Hematopoietic multipotent progenitor cell treated with erythropoietin and hydrocortisone succinate and interleukin-3 and kit ligand, for 4 days (in vitro differentiated cells): Measurements from ENCODE around the gene AIF1L.
"Not testable (repeated sequence)": the region's sequence is repeated elsewhere in the genome, so short reads cannot be mapped to it uniquely, and the experiment has no call there.

Experiments used
- DNase-seq: peaks from one replicate; pipeline ENCODE4 v3.0.0-alpha.2; 2015

AIF1L gene

DNA sequence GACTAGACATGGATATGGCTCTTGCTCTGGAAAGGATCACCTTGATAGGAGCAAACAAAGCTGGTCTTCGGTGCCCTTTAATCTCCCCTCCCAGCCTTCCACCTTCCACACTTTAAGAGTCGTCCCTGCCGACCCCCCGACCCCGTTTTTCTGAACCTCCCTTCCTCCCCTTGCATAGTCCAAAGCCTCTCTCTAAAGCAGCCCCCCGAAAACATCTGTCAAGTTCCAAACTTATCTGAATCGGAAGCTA lies 28.6 kb downstream of the AIF1L start:
- no peak for DNase-seq

DNA sequence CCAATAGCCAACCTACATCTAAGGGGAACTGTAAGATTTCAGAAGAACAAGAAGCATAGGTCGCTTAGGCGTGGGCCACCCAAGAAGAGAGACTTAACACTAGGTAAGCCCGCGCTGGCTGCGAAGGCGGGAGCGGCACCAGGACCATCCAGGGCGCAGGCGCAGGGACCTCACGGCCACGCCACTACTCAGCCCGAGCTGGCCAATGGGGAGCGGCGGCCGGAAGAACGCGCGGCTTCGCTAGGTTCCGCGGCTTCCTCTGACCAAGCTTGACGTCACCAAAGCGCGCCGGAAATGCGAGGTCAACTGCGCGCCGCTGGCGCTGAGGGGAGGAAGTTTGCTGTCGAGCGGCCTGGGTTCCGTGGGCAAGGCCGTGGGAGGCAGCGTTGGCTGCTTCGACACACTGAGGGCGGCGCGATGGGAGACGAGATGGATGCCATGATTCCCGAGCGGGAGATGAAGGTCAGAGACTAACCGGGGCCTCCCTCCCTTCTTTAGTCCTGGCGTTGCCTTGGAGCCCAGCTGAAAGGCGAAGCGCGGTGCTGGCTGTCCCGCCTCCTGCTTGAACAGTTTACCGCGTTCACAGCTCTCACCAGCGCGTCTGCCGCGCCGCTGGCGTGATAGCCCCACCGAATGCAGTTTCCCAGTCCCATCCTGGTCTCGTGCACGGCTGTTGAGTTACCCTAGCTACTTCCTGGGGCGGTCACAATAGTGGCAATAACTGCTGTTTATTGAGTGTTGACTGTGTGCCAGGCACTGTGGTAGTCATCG lies 29.1 kb downstream of the AIF1L start, which contains the start of gene NUP214:
TSS of gene NUP214 (plus strand) at position 299 of the 771 bp plus-strand sequence. CDS start at position 418, 119 bp downstream.
- peak; percentile 99 for DNase-seq

DNA sequence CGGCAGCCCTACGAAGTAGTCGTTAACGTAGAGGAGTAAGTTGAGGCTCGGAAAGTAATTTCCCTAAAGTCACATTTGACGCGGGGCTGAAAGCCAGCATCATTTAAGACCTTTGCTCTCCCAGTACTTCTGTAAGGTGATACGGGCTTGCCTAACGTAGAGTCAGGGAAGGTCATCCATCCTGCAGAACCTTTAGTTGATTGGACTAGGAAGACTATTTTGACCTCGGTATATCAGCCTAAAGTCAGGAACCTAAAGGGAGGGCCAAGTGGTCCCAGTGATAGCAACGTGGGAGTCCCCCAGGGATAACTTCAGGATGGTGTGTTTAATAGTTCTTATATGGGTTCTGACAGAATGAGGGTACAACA lies 29.7 kb downstream of the AIF1L start:
- DNase-seq: no peak

DNA sequence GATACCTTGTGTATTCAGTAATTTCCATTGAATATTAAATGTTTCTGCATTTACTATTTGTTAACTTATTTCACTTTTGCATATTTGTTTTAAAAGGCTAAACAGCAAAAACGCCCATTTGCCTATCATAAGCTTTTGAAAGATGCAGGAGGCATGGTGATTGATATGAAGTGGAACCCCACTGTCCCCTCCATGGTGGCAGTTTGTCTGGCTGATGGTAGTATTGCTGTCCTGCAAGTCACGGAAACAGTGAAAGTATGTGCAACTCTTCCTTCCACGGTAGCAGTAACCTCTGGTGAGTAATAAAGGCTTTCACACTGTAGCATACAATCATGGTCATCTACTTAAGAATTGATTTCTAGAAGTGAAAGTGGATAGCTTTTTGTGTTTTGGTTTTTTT lies 32.9 kb downstream of the AIF1L start:
- no peak for DNase-seq

DNA sequence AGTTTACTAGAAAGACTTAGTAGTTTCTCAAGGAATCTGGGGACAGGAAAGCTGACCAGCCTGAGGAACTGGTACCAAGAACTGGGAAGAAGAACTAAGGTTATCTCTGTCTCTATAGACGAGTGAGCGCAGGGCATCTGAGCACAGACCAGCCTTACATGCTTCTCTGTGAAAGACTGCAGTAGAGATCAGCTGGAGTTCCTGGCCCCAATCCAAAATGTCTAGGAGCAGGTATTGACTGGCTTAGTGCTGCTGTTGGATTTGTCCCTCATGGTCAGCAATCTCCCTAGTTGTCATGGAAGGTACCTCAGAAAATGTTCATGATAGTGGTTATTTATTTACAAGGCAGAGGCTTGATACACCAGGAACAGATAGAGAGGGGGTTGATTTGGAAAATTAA lies 42.3 kb downstream of the AIF1L start:
- DNase-seq: no peak

DNA sequence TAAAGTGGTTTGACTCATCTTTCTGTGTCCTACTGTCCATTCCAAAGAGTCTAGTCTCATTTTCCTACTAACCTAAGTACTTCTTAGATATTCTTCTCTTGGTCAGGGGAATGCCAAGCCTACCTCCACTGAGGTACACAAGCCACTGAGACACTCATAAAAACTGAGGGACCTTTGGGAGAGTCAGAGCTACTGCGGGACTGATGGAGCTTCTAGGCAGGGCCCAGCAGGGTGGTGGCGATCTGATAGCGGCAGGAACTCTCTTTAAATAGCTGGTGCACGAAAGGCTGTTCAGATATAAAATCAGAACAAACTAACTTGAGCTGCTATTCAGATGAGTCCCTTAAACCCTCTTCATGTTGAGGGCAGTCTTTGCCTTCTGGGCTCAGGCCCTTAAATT lies 43.8 kb downstream of the AIF1L start:
- no peak for DNase-seq

DNA sequence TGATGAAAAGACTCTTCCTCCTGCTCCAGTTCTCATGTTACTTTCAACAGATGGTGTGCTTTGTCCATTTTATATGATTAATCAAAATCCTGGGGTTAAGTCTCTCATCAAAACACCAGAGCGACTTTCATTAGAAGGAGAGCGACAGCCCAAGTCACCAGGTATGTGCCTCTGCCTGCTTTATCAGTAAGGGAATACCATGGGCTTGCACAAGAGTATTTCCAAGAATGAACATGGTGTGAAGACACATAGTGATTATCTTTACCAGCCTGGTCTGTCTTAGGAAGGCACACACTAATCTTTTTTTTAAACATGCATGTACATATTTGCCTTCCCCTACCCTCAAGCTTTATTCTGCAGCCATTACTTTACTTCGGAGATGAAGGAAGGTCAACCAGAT lies 44.2 kb downstream of the AIF1L start:
- DNase-seq: no peak

DNA sequence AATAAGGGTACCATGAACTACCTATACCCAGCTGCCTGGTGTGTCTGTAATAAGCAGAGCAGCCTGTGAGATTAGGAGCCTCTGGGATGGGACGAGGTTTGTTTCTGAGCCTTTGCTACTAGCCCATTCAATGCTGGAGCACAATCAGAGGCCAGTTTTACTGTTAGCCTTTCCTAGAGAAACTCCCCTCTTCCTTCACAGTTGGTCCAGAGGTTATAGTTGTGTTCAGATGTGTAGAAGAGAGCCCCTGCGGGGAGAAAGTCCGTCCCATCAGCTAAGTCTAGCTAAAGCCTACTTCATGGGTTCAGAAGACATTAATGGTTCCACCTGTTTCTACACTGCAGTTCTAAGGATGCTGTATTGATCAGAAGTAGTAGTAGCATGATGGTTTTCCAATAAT lies 45.8 kb downstream of the AIF1L start:
- no peak for DNase-seq

DNA sequence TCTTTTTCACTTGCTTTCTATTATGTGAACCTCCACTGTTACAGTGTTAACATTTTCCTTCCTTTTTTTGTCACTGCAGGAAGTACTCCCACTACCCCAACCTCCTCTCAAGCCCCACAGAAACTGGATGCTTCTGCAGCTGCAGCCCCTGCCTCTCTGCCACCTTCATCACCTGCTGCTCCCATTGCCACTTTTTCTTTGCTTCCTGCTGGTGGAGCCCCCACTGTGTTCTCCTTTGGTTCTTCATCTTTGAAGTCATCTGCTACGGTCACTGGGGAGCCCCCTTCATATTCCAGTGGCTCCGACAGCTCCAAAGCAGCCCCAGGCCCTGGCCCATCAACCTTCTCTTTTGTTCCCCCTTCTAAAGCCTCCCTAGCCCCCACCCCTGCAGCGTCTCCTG lies 47.9 kb downstream of the AIF1L start:
- no peak for DNase-seq

DNA sequence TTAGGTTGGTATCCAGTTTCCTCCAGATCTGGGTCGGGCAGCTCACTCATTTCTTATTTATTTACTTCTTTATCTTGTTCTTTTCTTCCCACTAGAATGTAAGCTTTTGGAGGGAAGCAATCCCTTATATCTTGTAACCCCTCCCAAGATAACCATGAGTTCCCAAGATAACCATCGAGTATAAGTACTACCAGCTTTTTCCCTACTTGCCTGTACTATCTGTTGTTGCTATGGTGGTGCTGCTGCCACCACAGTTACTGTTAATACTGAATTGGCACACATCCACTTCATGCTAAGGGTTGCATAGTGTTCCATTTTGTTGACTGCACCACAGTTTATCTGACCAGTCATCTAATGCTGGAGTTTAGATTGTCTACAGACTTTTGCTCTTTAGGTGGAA lies 48.9 kb downstream of the AIF1L start:
- DNase-seq: no peak

DNA sequence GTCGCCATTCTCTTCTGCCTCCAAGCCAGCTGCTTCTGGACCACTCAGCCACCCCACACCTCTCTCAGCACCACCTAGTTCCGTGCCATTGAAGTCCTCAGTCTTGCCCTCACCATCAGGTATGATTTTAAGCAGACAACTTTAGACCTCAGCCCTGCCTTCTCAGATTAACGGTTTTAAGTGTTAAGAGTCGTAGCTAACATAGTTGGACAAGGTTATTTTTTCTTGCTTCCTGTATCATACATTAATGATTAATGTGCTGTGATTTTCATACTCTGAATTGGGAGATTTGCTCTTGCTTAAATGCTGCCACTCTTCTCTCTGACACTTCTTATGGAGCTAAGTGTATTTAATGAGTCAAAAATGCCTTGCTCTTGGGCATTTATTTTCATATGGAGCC lies 49.9 kb downstream of the AIF1L start:
- DNase-seq: no peak

DNA sequence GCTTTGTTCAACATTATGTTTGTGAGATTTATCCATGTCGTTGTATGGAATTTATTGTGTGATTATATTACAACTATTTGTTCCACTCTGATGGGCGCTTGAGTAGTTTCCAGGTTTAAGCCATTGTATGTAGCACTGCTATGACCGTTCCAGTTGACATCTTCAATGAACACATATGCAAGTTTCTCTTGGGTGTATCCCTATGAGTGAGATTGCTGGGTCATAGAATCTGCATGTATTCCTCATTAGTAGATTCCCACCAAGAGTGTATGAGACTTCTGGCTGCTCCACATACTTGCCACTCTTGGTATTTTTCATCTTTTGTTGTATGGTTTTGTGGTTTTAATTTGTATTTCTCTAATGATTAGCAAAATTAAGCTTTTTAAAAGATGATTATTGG lies 51.9 kb downstream of the AIF1L start:
- DNase-seq: no peak

DNA sequence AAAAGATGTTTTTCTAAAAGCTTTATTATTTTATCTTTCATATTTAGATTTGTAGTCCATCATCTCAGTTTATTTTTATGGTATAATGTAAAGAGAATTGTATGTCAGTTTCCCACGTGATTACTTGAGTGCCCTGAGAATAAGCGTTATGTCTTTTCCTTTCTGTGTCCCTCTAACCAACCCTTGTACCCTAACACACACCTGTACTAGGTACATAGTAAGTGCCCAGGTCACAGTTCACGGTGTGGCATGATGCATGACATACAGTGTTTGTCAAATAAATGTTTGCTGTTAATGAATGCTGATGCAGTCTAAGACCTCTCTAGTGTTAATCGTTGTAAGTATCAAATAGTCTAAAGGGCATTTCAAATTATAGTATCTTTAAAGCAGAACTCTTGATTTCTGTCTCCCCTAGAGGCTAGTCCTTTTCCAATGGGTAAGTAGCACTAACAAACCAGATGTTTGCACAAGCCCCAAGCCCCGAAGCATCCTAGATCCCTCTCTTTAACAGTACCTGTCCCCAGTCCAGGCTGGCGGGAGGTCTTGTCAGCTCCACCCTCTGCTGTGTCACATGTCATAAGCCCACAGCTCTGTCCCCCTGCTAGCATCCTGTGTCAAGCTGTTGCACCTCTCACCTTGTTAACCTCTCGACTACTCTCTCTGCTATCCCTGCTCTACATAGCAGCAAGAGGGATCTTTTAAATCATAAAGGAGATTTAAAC lies 52.8 kb downstream of the AIF1L start:
- no peak for DNase-seq

DNA sequence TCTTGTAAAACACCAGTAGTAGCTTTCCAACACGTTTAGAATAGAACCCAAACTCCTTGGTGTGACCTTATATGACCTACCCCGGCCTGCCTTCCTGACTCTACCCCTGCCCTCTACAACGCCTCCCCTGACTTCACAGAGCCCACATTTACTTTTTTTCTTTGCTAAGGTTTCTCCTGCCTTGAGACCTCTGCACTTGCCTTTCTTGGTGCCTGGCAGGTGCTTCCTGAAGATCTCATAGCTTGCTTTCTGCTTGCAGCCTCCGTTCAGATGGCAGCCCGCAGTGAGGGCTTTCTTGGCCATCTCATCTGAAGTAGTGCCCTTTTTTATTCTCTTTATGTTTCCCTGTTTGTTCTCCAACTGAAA lies 53.3 kb downstream of the AIF1L start:
- peak; percentile 10 for DNase-seq

DNA sequence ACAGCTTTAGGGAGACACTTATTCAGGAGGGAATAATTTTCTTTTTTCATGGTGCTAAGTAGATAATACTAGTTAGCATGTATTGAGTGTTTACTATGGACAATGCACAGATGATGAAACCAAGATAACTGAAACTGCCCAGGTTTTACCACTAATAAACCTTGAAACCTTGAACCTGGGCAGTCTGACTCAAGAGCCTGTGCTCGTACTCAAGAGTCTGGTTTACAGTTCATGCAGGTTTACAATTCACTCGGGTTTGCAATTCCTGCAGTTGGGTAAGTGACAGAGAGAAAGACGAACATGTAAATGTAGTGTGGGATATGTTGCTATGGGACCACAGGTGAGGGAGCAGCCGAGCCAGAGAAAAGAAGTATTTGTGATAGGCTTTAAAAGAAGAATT lies 57.3 kb downstream of the AIF1L start:
- DNase-seq: no peak

DNA sequence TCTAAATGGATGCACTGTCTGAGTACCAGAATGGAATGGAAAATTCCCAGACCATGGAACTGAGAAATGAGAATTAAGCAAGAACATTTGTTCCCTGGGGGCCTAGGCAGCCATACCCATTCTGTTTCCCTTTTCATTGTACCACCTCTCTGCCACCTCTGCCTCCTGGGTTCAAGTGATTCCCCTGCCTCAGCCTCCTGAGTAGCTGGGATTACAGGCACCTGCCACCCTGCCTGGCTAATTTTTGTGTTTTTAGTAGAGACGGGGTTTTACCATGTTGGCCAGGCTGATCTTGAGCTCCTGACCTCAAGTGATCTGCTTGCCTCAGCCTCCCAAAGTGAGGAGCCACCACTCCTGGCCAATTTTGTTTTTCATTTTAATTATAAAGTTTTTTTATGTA lies 62.3 kb downstream of the AIF1L start:
- DNase-seq: not testable (repeated sequence)

DNA sequence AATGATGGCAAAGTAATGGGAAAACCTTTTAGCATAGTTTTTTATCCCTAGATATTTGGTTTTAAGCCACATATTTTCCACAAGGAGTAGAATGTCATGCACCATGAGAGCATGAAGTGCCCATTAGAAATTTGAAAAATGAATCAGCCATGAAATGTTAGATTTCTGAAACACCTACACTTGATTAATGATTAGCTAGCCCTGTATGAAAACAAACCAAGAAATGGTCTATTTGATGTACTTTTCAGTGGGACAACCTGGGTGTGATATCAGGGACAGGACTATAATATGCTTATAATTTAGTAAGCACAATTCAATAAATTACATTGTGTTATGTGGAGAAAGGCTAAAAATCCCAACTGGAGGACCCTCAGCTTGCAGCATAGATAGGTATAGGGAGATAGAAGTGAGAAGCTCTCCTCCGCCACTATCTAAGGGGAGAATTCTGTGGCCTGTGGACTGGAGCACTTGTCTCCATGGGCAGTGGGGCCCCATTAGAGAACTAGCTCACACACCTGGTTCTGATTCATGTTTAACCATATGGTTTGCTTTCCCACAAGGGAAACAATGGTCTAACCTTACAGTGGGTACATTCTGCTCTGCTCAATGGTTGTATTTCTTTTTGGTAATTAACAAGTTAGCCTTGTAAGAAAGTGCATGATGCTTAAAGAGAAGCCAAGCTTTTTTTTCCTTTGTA lies 64.2 kb downstream of the AIF1L start:
- DNase-seq: no peak

DNA sequence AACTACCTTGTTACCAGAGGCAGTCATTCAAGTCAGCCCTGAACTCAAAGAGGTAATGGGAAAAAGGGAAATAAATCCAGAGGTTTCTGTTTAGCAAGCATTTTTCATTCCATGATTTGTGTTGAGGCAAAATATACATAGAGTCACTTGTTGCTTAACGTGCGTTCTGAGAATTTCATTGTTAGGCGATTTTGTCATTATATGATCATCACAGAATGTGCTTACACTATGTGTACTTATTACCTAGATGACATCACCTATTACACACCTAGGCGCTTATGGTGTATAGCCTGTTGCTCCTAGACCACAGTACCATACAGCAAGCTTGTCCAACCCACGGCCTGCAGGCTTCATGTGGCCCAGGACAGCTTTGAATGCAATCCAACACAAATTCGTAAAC lies 65.3 kb downstream of the AIF1L start:
- no peak for DNase-seq

DNA sequence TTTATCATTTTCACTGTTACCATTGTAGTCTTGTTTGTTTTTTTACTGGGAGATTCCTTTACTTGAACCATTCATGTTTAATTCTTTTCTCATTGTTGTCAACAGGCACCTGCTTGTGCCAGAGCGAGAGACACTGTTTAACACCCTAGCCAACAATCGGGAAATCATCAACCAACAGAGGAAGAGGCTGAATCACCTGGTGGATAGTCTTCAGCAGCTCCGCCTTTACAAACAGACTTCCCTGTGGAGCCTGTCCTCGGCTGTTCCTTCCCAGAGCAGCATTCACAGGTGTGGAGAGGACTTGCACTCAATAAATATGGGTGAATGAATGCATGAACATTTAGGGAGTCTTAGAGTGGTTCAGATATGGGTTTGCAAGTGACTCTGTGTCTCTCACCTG lies 66.6 kb downstream of the AIF1L start:
- DNase-seq: no peak

DNA sequence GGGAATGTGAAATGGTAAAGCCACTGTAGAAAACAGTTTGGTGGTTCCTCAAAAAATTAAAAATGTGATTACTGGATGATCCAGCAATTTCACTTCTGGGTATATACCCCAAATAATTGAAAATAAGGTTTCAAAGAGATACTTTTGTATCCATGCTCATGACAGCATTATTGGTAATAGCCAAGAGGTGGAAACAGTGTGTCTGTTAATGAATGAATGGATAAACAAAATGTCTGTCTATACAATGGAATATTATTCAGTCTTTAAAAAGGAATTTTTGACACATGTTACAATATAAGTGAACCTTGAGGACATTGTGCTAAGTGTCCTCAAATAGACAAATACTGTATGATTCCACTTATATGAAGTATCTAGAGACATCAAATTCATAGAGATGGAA lies 69.2 kb downstream of the AIF1L start:
- no peak for DNase-seq

DNA sequence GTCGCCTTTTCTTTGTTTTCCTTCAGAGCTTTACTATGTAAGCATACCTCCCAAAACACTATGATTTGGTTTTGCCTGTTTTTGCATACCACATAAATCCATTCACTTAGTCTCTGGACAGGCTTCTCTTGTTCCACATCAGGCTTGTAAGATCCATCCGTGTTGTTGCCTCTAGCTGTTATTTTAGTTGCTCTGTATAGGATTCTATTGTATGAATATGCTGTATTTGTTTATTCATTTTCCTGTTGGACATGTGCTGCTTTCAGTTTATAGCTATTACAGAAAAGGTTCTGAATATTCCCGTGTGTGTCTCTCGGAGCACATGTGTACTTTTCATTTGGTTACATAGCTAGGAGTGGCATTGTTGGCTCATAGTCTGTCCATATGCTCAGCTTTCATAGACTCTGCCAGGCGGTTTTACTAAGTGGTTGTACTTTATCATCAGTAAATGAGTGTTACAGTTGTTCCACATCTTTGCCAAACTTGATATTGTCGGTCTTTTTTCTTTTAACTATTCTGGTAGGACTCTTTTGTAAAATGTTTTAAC lies 70.9 kb downstream of the AIF1L start:
- no peak for DNase-seq

DNA sequence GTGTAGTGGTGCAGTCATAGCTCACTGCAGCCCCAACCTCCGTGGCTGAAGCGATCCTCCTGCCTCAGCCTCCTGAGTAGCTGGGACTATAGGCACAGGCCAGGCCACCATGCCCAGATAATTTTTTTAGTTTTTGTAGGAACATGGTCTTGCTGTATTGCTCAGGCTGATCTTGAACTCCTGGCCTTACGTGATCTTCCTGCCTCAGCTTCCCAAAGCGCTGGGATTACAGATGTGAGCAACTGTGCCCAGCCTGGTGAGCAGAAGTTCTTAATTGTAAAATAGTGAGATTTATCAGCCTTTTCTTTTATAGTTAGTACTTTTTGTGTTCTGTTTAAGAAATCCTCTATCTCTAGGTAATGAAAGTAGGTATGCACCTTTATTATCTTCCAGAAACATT lies 71.6 kb downstream of the AIF1L start:
- no peak for DNase-seq

DNA sequence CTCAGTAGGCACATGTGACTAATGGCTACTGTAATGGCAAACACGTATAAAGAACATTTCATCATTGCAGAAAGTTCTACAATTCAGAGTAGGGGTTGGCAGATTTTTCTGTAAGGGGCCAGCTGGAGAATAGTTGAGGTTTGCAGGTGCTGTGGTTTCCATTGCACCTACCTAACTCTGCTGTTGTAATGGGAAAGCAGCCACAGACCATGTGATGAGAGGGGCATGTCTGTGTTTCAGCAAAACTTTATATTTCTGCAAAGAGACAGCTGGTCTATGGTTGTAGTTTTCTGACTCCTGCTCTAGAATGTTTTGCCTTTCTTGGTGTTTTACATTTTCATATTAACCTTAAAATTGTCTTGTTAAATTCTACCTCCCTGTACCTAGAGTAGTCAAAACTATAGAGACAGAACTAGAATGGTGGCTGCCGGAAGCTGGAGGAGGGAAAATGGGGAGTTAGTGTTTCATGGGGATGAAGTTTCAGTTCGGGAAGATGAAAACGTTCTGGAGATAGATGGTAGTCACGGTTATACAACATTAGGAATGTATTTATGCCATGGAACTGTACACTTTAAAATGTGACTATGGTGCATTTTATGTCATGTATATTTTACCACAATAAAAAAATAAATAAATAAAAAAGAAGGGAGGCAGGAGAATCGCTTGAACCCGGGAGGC lies 73.4 kb downstream of the AIF1L start:
- peak; percentile 9 for DNase-seq
